Kidney (tissue), 14 donors: ENCODE measurements around the gene SNX25. TPM values are rescaled to one million over a fixed set of nuclear protein-coding genes. Genes with fewer than 3 reads are reported as not detected.
"Not testable (repeated sequence)": the region's sequence is repeated elsewhere in the genome, so short reads cannot be mapped to it uniquely, and the experiment has no call there.

Source experiments
- DNase-seq, 5 donors: peaks; one replicate each; pipeline ENCODE4 v3.0.0-alpha.2; 2013 to 2020
- FAIRE-seq: peaks from 2 replicates; lab custom pipeline; 2012; peaks lifted over from hg19 to GRCh38; lab: Jason Lieb, UNC
- H3K27ac ChIP-seq, 2 donors: one replicate each; pipeline ENCODE4 v1.7.0; 2013; ENCODE audit warnings: low read depth in 2 of 2, low read length in 2 of 2, inconsistent platforms in 1 of 2
- H3K27me3 ChIP-seq: one replicate; pipeline ENCODE4 v1.7.1; 2013; ENCODE audit warnings: low read length, inconsistent platforms; ENCODE audit not compliant: control insufficient read depth, insufficient read depth
- H3K36me3 ChIP-seq, 3 donors: one replicate each; pipeline versions ENCODE4 v1.7.0 to v1.7.1; 2013; ENCODE audit warnings: low read length in 3 of 3, control low read depth in 1 of 3, inconsistent platforms in 1 of 3; ENCODE audit not compliant: insufficient read depth in 3 of 3, control insufficient read depth in 2 of 3
- H3K4me1 ChIP-seq, 3 donors: one replicate each; pipeline versions ENCODE4 v1.7.0 to v1.7.1; 2013; ENCODE audit warnings: low read length in 3 of 3, inconsistent platforms in 1 of 3, low read depth in 1 of 3; ENCODE audit not compliant: control insufficient read depth in 2 of 3, insufficient read depth in 2 of 3
- H3K4me3 ChIP-seq, 3 donors: one replicate each; pipeline versions ENCODE4 v1.7.0 to v1.8.1; 2013; ENCODE audit warnings: low read length in 3 of 3, control low read depth in 1 of 3, inconsistent platforms in 1 of 3
- H3K9ac ChIP-seq, 3 donors: one replicate each; pipeline versions ENCODE4 v1.7.0 to v1.7.1; 2013; ENCODE audit warnings: low read length in 3 of 3, control low read depth in 1 of 3, inconsistent platforms in 1 of 3
- H3K9me3 ChIP-seq, 3 donors: one replicate each; pipeline versions ENCODE4 v1.7.0 to v1.7.1; 2013; ENCODE audit warnings: low read length in 3 of 3, control low read depth in 1 of 3, inconsistent platforms in 1 of 3; ENCODE audit not compliant: control insufficient read depth in 2 of 3, insufficient read depth in 1 of 3
- intact Hi-C: fragments of 100-400 bp; cut with DNase I; formaldehyde crosslinking; loops from one replicate; pipeline ENCODE4 v1.11.1; 2022
- polyA plus RNA-seq: library from polyadenylated mRNA; stranded (reverse); fragments of 350-450 nt; fragmentation: Illumina TruSeq; extraction: RNeasy Lipid Tissue Mini Kit (QIAGEN cat#74804); gene quantifications from one replicate; pipeline ENCODE4 v1.2.3, GENCODE V29; 2014; ENCODE audit warnings: low read depth, low replicate concordance; ENCODE audit not compliant: insufficient read depth
- total RNA-seq: library from RNA; stranded (reverse); fragmentation: NEBNext Ultra II Directional; extraction: Animal tissue kit (Norgen Biotek cat#: 25700); gene quantifications from one replicate; pipeline ENCODE4 v1.2.1, GENCODE V29; 2021
- TF ChIP-seq, protein P1 (sequence below): IDR thresholded peaks from 3 replicates; pipeline ENCODE4 v1.5.1; 2012; ENCODE audit warnings: mild to moderate bottlenecking, moderate library complexity, borderline replicate concordance; ENCODE audit not compliant: insufficient read depth; ENCODE audit errors: extremely low read depth
- donor health status: control.
- donor health status: control.
- donor health status: control.
- donor health status: control.
- donor health status: control.
- donor health status: DM: yes; HTN: yes; CAD: no.
- donor health status: Normal renal cell carcinoma (clear cell type).

Gene SNX25
- total and polyA plus RNA-seq, 2 donors from 2014 or later: 8.9 to 19.4 TPM

GRCh38 chr4:185196437-185196836 lies 13.0 kb upstream of the SNX25 start:
- Histone ChIP-seq H3K9me3 (no peaks in the 10 kb centered on the region), H3K36me3 (no peaks in the 10 kb centered on the region), H3K4me3 (no peak overlapping the region), H3K9ac (no peak overlapping the region), H3K4me1 (no peaks in the 10 kb centered on the region), H3K27ac (no peak overlapping the region), H3K27me3 (no peaks in the 10 kb centered on the region)
- intact Hi-C loops: no loop called here
- DNase-seq (no peak), FAIRE-seq (no peak)
- TF ChIP-seq, protein P1, sequence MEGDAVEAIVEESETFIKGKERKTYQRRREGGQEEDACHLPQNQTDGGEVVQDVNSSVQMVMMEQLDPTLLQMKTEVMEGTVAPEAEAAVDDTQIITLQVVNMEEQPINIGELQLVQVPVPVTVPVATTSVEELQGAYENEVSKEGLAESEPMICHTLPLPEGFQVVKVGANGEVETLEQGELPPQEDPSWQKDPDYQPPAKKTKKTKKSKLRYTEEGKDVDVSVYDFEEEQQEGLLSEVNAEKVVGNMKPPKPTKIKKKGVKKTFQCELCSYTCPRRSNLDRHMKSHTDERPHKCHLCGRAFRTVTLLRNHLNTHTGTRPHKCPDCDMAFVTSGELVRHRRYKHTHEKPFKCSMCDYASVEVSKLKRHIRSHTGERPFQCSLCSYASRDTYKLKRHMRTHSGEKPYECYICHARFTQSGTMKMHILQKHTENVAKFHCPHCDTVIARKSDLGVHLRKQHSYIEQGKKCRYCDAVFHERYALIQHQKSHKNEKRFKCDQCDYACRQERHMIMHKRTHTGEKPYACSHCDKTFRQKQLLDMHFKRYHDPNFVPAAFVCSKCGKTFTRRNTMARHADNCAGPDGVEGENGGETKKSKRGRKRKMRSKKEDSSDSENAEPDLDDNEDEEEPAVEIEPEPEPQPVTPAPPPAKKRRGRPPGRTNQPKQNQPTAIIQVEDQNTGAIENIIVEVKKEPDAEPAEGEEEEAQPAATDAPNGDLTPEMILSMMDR: no peak

DNA sequence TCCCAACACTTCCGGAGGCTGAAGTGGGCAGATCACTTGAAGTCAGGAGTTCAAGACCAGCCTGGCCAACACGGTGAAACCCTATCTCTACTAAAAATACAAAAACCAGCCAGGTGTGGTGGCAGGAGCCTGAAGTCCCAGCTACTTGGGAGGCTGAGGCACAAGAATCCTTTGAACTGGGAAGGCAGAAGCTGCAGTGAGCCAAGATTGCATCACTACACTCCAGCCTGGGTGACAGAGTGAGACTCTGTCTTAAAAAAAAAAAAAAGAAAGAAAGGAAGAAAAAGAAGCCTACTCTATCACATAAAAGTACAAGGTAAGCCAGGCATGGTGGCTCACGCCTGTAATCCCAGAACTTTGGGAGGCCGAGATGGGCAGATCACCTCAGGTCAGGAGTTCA lies 11.2 kb upstream of the SNX25 start:
- H3K4me1 ChIP-seq, H3K27me3 ChIP-seq, H3K36me3 ChIP-seq, H3K9me3 ChIP-seq, FAIRE-seq, DNase-seq, intact Hi-C loops: not testable (repeated sequence)
- Histone ChIP-seq H3K27ac (peak overlapping the region in 1 of 2 donors; percentile 43), H3K9ac (peak overlapping the region in 1 of 3 donors; percentile 15), H3K4me3 (peak overlapping the region in 1 of 3 donors; percentile 35)

DNA sequence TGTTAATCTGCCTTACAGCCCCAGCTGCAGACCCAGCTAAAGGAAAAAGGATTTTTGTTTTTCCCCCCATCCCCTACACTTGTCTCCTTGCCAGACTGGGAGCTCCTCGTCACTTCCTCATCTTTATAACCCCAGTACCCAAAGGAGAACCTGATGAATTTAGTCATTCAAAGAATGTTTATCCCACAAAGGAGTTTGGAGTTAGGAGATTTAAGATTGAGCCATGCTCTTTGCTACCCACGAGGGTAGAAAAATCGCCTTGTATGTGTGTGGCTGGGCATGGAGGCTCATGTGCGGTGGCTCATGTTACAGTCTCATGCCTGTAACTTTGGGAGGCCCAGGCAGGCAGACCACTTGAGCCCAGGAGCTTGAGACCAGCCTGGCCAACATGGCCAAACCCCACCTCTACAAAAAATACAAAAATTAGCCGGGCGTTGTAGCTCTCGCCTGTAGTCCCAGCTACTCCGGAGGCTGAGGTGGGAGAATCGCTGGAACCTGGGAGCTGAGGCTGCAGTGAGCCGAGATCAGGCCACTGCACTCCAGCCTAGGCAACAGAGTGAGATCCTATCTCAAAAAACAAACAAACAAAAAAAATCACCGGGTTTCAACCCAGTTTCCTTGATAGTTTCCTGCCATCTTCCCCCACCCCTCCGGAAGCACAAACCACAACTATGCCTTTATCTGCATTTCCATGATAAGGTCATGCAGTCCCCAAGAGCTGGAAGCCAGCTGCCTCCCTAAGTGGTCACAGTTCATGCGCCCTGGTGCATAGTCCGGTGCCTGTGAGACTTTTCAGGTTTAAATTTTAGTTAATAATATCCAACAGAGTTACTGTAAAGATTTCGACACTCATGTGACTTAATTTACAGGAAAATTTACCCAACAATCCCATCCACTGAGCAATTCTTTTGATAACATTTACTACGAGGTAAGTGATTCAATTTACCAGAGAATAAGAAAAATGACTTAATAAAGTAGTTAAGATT lies 7.1 kb upstream of the SNX25 start:
- Histone ChIP-seq H3K36me3 (no peaks in the 10 kb centered on the region), H3K27ac (peak overlapping the region; percentile 67 to 79), H3K4me1 (peaks cover 3 to 10% (median 6%) of the 10 kb centered on the region in 3 donors), H3K4me3 (peak overlapping the region; percentile 50 to 68 (median 67)), H3K9ac (peak overlapping the region in 1 of 3 donors; percentile 84), H3K9me3 (no peaks in the 10 kb centered on the region), H3K27me3 (no peaks in the 10 kb centered on the region)
- DNase-seq: peak in 3 of 5 donors; percentile 47 to 62 (median 56)
- no peak for FAIRE-seq
- TF ChIP-seq, protein P1: no peak
- intact Hi-C loops: no loop called here

DNA sequence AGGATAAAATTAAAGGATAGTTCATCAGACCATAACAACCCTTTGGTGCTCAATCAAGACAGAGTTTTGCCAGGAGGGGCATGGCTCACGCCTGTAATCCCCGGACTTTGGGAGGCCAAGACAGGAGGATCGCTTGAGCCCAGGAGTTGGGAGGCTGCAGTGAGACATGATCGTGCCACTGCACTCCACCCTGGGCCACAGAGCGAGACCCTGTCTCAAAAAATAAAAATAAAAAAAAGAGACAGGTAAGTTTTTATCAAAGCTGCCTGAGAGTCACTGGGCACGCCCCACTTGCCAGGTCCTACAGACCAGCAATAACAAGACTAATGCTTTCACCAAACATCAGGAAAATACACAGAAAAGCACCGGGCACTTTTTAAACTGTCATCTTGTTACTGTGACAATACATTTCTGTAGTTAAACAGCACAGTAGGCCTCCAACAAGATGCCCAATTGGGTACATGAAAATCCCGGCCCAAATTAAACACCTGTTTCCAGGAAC lies 6.4 kb upstream of the SNX25 start:
- Histone ChIP-seq H3K4me1 (peaks cover 3 to 10% (median 6%) of the 10 kb centered on the region in 3 donors), H3K4me3 (peak overlapping the region; percentile 50 to 68 (median 67)), H3K9me3 (no peaks in the 10 kb centered on the region), H3K27me3 (no peaks in the 10 kb centered on the region), H3K27ac (peak overlapping the region; percentile 93 to 96), H3K9ac (peak overlapping the region; percentile 40 to 84 (median 48)), H3K36me3 (no peaks in the 10 kb centered on the region)
- TF ChIP-seq, protein P1: no peak
- intact Hi-C loops: no loop called here
- FAIRE-seq (no peak), DNase-seq (no peak)
